Prostate gland (tissue), 2 donors: Measurements from ENCODE around the gene MPIG6B.

Experiments used
- POLR2A ChIP-seq: fragments of 450-650 bp; IDR thresholded peaks from one replicate; pipeline ENCODE4 v1.6.1; 2016; ENCODE audit warnings: antibody characterized with exemption, mild to moderate bottlenecking
- TF ChIP-seq, protein P1 (sequence below), 4 experiments: fragments of 200-600 bp in 2 of 4; fragments of 450-650 bp in 2 of 4; sonication (generic) in 2 of 4; IDR thresholded peaks; 1 replicate in 3 of 4; 2 replicates in 1 of 4; pipeline ENCODE4 v1.5.1; 2016 to 2019; ENCODE audit warnings: antibody characterized with exemption in 4 of 4, mild to moderate bottlenecking in 2 of 4, moderate library complexity in 2 of 4

DNA sequence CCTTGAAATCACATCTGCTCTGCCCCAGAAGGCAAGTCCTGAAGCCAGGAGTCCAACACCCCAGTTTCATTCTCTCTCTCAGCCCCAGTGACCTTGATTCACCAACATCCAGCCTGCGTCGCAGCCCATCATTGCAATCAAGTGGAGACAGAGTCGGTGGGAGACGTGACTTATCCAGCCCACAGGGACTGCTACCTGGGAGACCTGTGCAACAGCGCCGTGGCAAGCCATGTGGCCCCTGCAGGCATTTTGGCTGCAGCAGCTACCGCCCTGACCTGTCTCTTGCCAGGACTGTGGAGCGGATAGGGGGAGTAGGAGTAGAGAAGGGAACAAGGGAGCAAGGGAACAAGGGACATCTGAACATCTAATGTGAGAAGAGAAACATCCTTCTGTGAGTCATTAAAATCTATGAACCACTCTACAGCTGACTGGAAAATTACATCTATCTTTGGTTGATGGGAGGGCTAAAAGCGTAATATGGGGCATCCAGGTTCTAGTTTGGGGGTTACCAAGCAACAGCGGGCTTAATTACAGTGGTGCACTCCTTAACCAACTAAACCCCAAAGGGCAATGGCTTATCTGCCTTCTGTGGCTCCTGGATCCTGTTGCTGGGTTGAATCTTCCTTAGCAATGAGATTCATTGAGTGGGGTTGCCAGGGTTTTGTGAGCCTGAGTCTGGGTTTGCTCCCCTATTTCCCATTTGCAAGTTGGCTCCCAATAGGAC is 5.5 kb upstream of the MPIG6B start:
- TF ChIP-seq, protein P1, sequence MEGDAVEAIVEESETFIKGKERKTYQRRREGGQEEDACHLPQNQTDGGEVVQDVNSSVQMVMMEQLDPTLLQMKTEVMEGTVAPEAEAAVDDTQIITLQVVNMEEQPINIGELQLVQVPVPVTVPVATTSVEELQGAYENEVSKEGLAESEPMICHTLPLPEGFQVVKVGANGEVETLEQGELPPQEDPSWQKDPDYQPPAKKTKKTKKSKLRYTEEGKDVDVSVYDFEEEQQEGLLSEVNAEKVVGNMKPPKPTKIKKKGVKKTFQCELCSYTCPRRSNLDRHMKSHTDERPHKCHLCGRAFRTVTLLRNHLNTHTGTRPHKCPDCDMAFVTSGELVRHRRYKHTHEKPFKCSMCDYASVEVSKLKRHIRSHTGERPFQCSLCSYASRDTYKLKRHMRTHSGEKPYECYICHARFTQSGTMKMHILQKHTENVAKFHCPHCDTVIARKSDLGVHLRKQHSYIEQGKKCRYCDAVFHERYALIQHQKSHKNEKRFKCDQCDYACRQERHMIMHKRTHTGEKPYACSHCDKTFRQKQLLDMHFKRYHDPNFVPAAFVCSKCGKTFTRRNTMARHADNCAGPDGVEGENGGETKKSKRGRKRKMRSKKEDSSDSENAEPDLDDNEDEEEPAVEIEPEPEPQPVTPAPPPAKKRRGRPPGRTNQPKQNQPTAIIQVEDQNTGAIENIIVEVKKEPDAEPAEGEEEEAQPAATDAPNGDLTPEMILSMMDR (IDR thresholded peaks at IDR 0.05), result peak in 1 of 4 experiments; percentile 43
- TF ChIP-seq POLR2A, result no peak
